ENCODE results near the gene PBX3. TPM values are rescaled to one million over a fixed set of nuclear protein-coding genes. Genes with fewer than 3 reads are reported as not detected.

Gene PBX3
- total and polyA plus RNA-seq, 10 of the 15 experiments (the other 5 are each of a cell fraction or from before 2014, with no cell fraction given): 6.7 to 146 (median 22.2) TPM

DNA sequence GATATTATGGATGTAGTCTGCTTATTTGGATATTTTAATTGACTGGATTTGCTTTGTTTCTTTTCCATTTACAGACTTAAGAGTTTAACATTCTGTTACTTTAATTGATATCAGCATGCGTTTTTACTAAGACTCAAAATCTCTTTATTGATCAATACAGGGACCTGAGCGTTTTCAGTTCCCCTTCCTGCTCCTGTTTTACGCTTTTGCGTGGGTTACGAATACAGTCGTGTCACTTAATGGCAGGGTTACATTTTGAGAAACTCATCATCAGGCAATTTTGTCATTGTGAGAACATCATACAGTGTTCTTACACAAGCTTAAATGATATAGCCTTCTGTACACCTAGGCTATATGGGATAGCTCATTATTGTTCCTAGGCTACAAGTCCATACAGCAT is 65.2 kb downstream of the PBX3 start (continued):
- TF ChIP-seq, protein P1, sequence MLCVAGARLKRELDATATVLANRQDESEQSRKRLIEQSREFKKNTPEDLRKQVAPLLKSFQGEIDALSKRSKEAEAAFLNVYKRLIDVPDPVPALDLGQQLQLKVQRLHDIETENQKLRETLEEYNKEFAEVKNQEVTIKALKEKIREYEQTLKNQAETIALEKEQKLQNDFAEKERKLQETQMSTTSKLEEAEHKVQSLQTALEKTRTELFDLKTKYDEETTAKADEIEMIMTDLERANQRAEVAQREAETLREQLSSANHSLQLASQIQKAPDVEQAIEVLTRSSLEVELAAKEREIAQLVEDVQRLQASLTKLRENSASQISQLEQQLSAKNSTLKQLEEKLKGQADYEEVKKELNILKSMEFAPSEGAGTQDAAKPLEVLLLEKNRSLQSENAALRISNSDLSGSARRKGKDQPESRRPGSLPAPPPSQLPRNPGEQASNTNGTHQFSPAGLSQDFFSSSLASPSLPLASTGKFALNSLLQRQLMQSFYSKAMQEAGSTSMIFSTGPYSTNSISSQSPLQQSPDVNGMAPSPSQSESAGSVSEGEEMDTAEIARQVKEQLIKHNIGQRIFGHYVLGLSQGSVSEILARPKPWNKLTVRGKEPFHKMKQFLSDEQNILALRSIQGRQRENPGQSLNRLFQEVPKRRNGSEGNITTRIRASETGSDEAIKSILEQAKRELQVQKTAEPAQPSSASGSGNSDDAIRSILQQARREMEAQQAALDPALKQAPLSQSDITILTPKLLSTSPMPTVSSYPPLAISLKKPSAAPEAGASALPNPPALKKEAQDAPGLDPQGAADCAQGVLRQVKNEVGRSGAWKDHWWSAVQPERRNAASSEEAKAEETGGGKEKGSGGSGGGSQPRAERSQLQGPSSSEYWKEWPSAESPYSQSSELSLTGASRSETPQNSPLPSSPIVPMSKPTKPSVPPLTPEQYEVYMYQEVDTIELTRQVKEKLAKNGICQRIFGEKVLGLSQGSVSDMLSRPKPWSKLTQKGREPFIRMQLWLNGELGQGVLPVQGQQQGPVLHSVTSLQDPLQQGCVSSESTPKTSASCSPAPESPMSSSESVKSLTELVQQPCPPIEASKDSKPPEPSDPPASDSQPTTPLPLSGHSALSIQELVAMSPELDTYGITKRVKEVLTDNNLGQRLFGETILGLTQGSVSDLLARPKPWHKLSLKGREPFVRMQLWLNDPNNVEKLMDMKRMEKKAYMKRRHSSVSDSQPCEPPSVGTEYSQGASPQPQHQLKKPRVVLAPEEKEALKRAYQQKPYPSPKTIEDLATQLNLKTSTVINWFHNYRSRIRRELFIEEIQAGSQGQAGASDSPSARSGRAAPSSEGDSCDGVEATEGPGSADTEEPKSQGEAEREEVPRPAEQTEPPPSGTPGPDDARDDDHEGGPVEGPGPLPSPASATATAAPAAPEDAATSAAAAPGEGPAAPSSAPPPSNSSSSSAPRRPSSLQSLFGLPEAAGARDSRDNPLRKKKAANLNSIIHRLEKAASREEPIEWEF (IDR thresholded peaks at IDR 0.05; ENCODE audit: insufficient replicate concordance, low read depth, low read length): peak; percentile 75
- peak; percentile 90 for TF ChIP-seq SPI1 (IDR thresholded peaks at IDR 0.05; ENCODE audit: borderline replicate concordance, insufficient read depth, low read depth, low read length)
- 0 out of 2 replicates have a peak, but pooled peaks have one; percentile 36 for TF ChIP-seq DPF2 (IDR thresholded peaks at IDR 0.05)
- TF ChIP-seq, protein P2, sequence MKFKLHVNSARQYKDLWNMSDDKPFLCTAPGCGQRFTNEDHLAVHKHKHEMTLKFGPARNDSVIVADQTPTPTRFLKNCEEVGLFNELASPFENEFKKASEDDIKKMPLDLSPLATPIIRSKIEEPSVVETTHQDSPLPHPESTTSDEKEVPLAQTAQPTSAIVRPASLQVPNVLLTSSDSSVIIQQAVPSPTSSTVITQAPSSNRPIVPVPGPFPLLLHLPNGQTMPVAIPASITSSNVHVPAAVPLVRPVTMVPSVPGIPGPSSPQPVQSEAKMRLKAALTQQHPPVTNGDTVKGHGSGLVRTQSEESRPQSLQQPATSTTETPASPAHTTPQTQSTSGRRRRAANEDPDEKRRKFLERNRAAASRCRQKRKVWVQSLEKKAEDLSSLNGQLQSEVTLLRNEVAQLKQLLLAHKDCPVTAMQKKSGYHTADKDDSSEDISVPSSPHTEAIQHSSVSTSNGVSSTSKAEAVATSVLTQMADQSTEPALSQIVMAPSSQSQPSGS (IDR thresholded peaks at IDR 0.05; ENCODE audit: low read length): peak; percentile 48
- peak; percentile 76 for TF ChIP-seq BCL11A (IDR thresholded peaks at IDR 0.05; ENCODE audit: low read depth, low read length)

DNA sequence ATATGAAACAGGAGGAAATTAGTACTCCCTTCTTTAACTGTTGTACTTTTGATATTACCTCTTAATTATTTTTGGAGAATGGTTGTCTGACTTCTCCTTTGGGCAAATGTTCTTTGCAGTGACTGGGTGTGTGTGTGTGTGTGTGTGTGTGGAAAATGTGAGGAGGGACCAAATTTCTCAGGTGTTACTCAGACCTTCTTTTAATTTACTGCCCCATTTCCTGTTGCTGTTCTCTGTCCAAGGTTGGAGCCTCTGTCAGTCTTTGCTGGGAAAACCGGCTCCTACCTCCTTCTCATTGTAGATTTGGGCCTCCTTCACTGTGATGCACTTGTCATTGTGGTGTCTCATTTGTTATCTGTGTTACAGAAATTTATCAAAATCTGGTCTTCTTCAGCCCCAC is 68.4 kb downstream of the PBX3 start:
- ChIA-PET SMC1A (ENCODE audit: uncharacterized antibody, unreplicated experiment) (interaction anchor here (1.3 kb wide), 1 partner anchor 20 kb away, joined by 4 read pairs; no protein-coding TSS in a partner anchor), RAD21 (ENCODE audit: unreplicated experiment) (no interaction called here), POLR2A (no interaction called here), CTCF (interaction anchor here (1.6 kb wide), 1 partner anchor 9 kb away, joined by 3 read pairs; no protein-coding TSS in a partner anchor)
- Histone ChIP-seq H3K27me3 (replicated peaks in 1 of 2; ENCODE audit: control insufficient read depth in 2 of 2, insufficient read depth in 2 of 2, low read length in 1 of 2) (no peaks in the 10 kb centered on the region), H3K4me1 (ENCODE audit: control insufficient read depth, insufficient read depth, low read length) (peaks cover 9% of the 10 kb centered on the region), H3K9me3 (replicated peaks; ENCODE audit: control insufficient read depth, insufficient read depth, low read length) (no peaks in the 10 kb centered on the region; the same call in 2 of the 3 replicates), H2AFZ (ENCODE audit: control insufficient read depth, low read depth, low read length) (no peak overlapping the region), H3K4me2 (ENCODE audit: control insufficient read depth, insufficient read depth) (no peak overlapping the region), H3K27ac (ENCODE audit: control insufficient read depth, insufficient read depth) (no peak overlapping the region), H3K79me2 (ENCODE audit: control insufficient read depth, insufficient read depth, low read length) (peaks cover 6% of the 10 kb centered on the region), H3K9ac (ENCODE audit: control insufficient read depth, insufficient read depth, low read length) (no peak overlapping the region), H3K36me3 (ENCODE audit: control insufficient read depth in 2 of 2, insufficient read depth in 2 of 2, low read length in 1 of 2) (no peaks in the 10 kb centered on the region; a peak in 2 of 4 replicates), H4K20me1 (ENCODE audit: control insufficient read depth, insufficient read depth) (no peaks in the 10 kb centered on the region), H3K4me3 (no peak overlapping the region)
- 100% methylated on average over 1 of the region's 1 CpG for WGBS (ENCODE audit: insufficient coverage, insufficient replicate concordance, low lambda C conversion rate, missing lambda C conversion rate)
- intact Hi-C loops (cut with micrococcal nuclease; ENCODE audit: unreplicated experiment) (no loop called here), in situ Hi-C loops (cut with MboI) (no loop called here)
- no peak for DNase-seq (ENCODE audit: low read depth, low spot score)
- no peak for ATAC-seq
- FAIRE-seq: no peak
- BruUV-seq (replicated peaks): no TSS peak
- TF ChIP-seq MEF2A (IDR thresholded peaks at IDR 0.05; ENCODE audit: insufficient read depth, low read depth, low read length): no peak
- TF ChIP-seq, protein P3, sequence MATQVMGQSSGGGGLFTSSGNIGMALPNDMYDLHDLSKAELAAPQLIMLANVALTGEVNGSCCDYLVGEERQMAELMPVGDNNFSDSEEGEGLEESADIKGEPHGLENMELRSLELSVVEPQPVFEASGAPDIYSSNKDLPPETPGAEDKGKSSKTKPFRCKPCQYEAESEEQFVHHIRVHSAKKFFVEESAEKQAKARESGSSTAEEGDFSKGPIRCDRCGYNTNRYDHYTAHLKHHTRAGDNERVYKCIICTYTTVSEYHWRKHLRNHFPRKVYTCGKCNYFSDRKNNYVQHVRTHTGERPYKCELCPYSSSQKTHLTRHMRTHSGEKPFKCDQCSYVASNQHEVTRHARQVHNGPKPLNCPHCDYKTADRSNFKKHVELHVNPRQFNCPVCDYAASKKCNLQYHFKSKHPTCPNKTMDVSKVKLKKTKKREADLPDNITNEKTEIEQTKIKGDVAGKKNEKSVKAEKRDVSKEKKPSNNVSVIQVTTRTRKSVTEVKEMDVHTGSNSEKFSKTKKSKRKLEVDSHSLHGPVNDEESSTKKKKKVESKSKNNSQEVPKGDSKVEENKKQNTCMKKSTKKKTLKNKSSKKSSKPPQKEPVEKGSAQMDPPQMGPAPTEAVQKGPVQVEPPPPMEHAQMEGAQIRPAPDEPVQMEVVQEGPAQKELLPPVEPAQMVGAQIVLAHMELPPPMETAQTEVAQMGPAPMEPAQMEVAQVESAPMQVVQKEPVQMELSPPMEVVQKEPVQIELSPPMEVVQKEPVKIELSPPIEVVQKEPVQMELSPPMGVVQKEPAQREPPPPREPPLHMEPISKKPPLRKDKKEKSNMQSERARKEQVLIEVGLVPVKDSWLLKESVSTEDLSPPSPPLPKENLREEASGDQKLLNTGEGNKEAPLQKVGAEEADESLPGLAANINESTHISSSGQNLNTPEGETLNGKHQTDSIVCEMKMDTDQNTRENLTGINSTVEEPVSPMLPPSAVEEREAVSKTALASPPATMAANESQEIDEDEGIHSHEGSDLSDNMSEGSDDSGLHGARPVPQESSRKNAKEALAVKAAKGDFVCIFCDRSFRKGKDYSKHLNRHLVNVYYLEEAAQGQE (IDR thresholded peaks at IDR 0.05; ENCODE audit: low read depth, low read length): no peak
- no peak for TF ChIP-seq FOS (IDR thresholded peaks at IDR 0.05; ENCODE audit: borderline replicate concordance, extremely low read depth, insufficient read length)
- TF ChIP-seq SIN3A (IDR thresholded peaks at IDR 0.05; ENCODE audit: low read depth, low read length): no peak
- no peak for TF ChIP-seq RAD21 (IDR thresholded peaks at IDR 0.05; ENCODE audit: insufficient read depth, low read depth, low read length)
- TF ChIP-seq RAD51 (IDR thresholded peaks at IDR 0.05): no peak
